GM12878 (cell line): ENCODE results near the gene FNDC3A. TPM values are rescaled to one million over a fixed set of nuclear protein-coding genes. Genes with fewer than 3 reads are reported as not detected.

Experiments
- ATAC-seq: fragments of 200-7000 bp; cut with Tn5 transposase; 3 replicates; pipeline ENCODE4 v1.9.1; 2020; ENCODE audit warnings: mild to moderate bottlenecking, moderate library complexity
- BruUV-seq: library from RNA; stranded (reverse); fragments of 400-500 nt; replicated peaks from 2 replicates; lab custom pipeline; 2021; lab: Mats Ljungman, UMichigan
- CTCF ChIA-PET: fragments of 300-600 bp; sonication (Branson Sonifier 250); formaldehyde crosslinking; extraction: SDS; loops from one replicate; lab custom pipeline; 2021; ENCODE audit warnings: inconsistent platforms; lab: Yijun Ruan, JAX
- POLR2A ChIA-PET: fragments of 350-600 bp; formaldehyde crosslinking; extraction: SDS; loops from one replicate; lab custom pipeline; 2021; ENCODE audit warnings: inconsistent platforms; lab: Charles Lee
- RAD21 ChIA-PET: fragments of 300-600 bp; sonication (Branson Sonifier 250); formaldehyde crosslinking; loops from one replicate; lab custom pipeline; 2023; ENCODE audit warnings: antibody characterized with exemption; ENCODE audit not compliant: unreplicated experiment; lab: Charles Lee
- SMC1A ChIA-PET: fragments of 300-600 bp; sonication (Branson Sonifier 250); formaldehyde crosslinking; loops from one replicate; lab custom pipeline; 2023; ENCODE audit not compliant: unreplicated experiment, uncharacterized antibody; lab: Charles Lee
- DNase-seq: peaks from one replicate; pipeline ENCODE4 v3.0.0-alpha.2; 2011; ENCODE audit warnings: low read depth, low spot score
- FAIRE-seq: peaks from 3 replicates; lab custom pipeline; 2011; peaks lifted over from hg19 to GRCh38; lab: Jason Lieb, UNC
- H2AFZ ChIP-seq: 2 replicates; pipeline ENCODE4 v1.6.0; 2011; ENCODE audit warnings: low read depth, low read length, control low read depth; ENCODE audit not compliant: control insufficient read depth
- H3K27ac ChIP-seq: 2 replicates; pipeline ENCODE4 v1.5.1; 2011; ENCODE audit warnings: control low read depth; ENCODE audit not compliant: control insufficient read depth, insufficient read depth
- H3K27me3 ChIP-seq, 2 experiments: replicated peaks in 1 of 2; 2 replicates each; pipeline versions ENCODE4 v1.6.0 to v1.6.1; 2011; ENCODE audit warnings: low read length in 1 of 2; ENCODE audit not compliant: control insufficient read depth in 2 of 2, insufficient read depth in 2 of 2
- H3K36me3 ChIP-seq, 2 experiments: 2 replicates each; pipeline ENCODE4 v1.5.1; 2011; ENCODE audit warnings: low read length in 1 of 2; ENCODE audit not compliant: control insufficient read depth in 2 of 2, insufficient read depth in 2 of 2
- H3K4me1 ChIP-seq: 2 replicates; pipeline ENCODE4 v1.6.1; 2011; ENCODE audit warnings: mild to moderate bottlenecking, low read length, moderate library complexity, mixed read lengths; ENCODE audit not compliant: control insufficient read depth, insufficient read depth
- H3K4me2 ChIP-seq: 2 replicates; pipeline ENCODE4 v1.6.0; 2011; ENCODE audit warnings: control low read depth; ENCODE audit not compliant: control insufficient read depth, insufficient read depth
- H3K4me3 ChIP-seq: fragments of 200-600 bp; sonication (generic); 2 replicates; pipeline ENCODE4 v1.5.1; 2016
- H3K79me2 ChIP-seq: 2 replicates; pipeline ENCODE4 v1.6.0; 2011; ENCODE audit warnings: low read length; ENCODE audit not compliant: control insufficient read depth, insufficient read depth
- H3K9ac ChIP-seq: 2 replicates; pipeline ENCODE4 v1.8.0; 2011; ENCODE audit warnings: low read length, control low read depth, mixed read lengths; ENCODE audit not compliant: control insufficient read depth, insufficient read depth
- H3K9me3 ChIP-seq: replicated peaks from 3 replicates; pipeline ENCODE4 v1.5.1; 2011; ENCODE audit warnings: mild to moderate bottlenecking, low read length; ENCODE audit not compliant: control insufficient read depth, insufficient read depth
- H4K20me1 ChIP-seq: 2 replicates; pipeline ENCODE4 v1.6.0; 2011; ENCODE audit not compliant: control insufficient read depth, insufficient read depth
- CBFB ChIP-seq: IDR thresholded peaks from 2 replicates; pipeline ENCODE4 v1.6.1; 2016; ENCODE audit warnings: antibody characterized with exemption, low read depth
- E2F8 ChIP-seq: fragments of 450-650 bp; IDR thresholded peaks from 2 replicates; pipeline ENCODE4 v1.6.1; 2018; ENCODE audit warnings: mild to moderate bottlenecking, low read depth, moderate library complexity; ENCODE audit not compliant: partially characterized antibody
- IKZF2 ChIP-seq, 2 experiments: fragments of 450-650 bp; IDR thresholded peaks; 2 replicates each; pipeline ENCODE4 v1.6.1; 2017; ENCODE audit warnings: mild to moderate bottlenecking in 2 of 2, moderate library complexity in 2 of 2
- KLF5 ChIP-seq: fragments of 450-650 bp; IDR thresholded peaks from 2 replicates; pipeline ENCODE4 v1.6.1; 2014; ENCODE audit warnings: mild to moderate bottlenecking; ENCODE audit not compliant: partially characterized antibody
- LARP7 ChIP-seq: fragments of 450-650 bp; IDR thresholded peaks from 2 replicates; pipeline ENCODE4 v1.6.1; 2017; ENCODE audit warnings: mild to moderate bottlenecking
- MEF2A ChIP-seq: IDR thresholded peaks from 2 replicates; pipeline ENCODE4 v1.6.1; 2011; ENCODE audit warnings: low read depth, mild to moderate bottlenecking, low read length, moderate library complexity; ENCODE audit not compliant: insufficient read depth
- NR2F1 ChIP-seq: fragments of 450-650 bp; conservative IDR thresholded peaks from 2 replicates; pipeline ENCODE4 v1.6.1; 2017; ENCODE audit warnings: mild to moderate bottlenecking
- PAX5 ChIP-seq: IDR thresholded peaks from 2 replicates; pipeline ENCODE4 v1.6.1; 2011; ENCODE audit warnings: low read depth, low read length, borderline replicate concordance
- RAD21 ChIP-seq: IDR thresholded peaks from 2 replicates; pipeline ENCODE4 v1.6.1; 2011; ENCODE audit warnings: mild to moderate bottlenecking, low read depth, low read length, moderate library complexity; ENCODE audit not compliant: insufficient read depth
- RUNX3 ChIP-seq: IDR thresholded peaks from 2 replicates; pipeline ENCODE4 v1.6.1; 2012; ENCODE audit warnings: low read length, inconsistent platforms
- SMAD1 ChIP-seq: fragments of 450-650 bp; IDR thresholded peaks from 2 replicates; pipeline ENCODE4 v1.6.1; 2018; ENCODE audit warnings: mild to moderate bottlenecking, low read depth; ENCODE audit not compliant: partially characterized antibody
- WRNIP1 ChIP-seq: IDR thresholded peaks from 2 replicates; pipeline ENCODE4 v1.6.1; 2011; ENCODE audit warnings: low read depth, low read length, improper control_type of control experiment, borderline replicate concordance
- ZNF217 ChIP-seq: fragments of 450-650 bp; IDR thresholded peaks from 2 replicates; pipeline ENCODE4 v1.6.1; 2017; ENCODE audit warnings: antibody characterized with exemption, mild to moderate bottlenecking
- ZNF274 ChIP-seq: IDR thresholded peaks from one replicate; pipeline ENCODE4 v1.8.0; 2011; ENCODE audit not compliant: insufficient read length, insufficient read depth
- ZNF592 ChIP-seq: fragments of 450-650 bp; IDR thresholded peaks from 2 replicates; pipeline ENCODE4 v1.6.1; 2017; ENCODE audit warnings: mild to moderate bottlenecking, moderate library complexity
- ZZZ3 ChIP-seq: IDR thresholded peaks from 2 replicates; pipeline ENCODE4 v1.6.1; 2011; ENCODE audit warnings: low read depth; ENCODE audit not compliant: control insufficient read depth, insufficient read length
- in situ Hi-C: fragments of 300-500 bp; cut with MboI; formaldehyde crosslinking; loops from 9 replicates; pipeline ENCODE4 v1.14.3; 2018; ENCODE audit warnings: mixed read lengths
- intact Hi-C: fragments of 100-400 bp; cut with micrococcal nuclease; formaldehyde crosslinking; loops from one replicate; pipeline ENCODE4 v1.14.2; 2022; ENCODE audit not compliant: unreplicated experiment
- polyA plus RNA-seq, 11 experiments: library from polyadenylated mRNA; depleted of rRNA in 4 of 11; unstranded in 6 of 11; stranded (reverse) in 5 of 11; fragments of >200 nt; fragmentation: Nextera tagmentation in 4 of 11; fragmentation: Illumina TruSeq in 1 of 11; extraction: Ambion mirVana in 4 of 11; extraction: Trizol in 1 of 11; gene quantifications; 1 replicate in 1 of 11; 2 replicates in 10 of 11; pipeline versions ENCODE4 v1.2.1 to v1.2.3, GENCODE V29; 2011 to 2016; ENCODE audit warnings: inconsistent platforms in 2 of 11, missing spikeins in 2 of 11, low read depth in 1 of 11
- total RNA-seq, 4 experiments: library from RNA; depleted of rRNA in 3 of 4; stranded (reverse); fragments of >200 nt in 3 of 4; fragmentation: Illumina TruSeq in 1 of 4; extraction: Trizol in 1 of 4; gene quantifications; 2 replicates each; pipeline versions ENCODE4 v1.2.1 to v1.2.3, GENCODE V29; 2013 to 2021

The FNDC3A gene
- total and polyA plus RNA-seq, 10 of the 15 experiments (the other 5 are each of a cell fraction or from before 2014, with no cell fraction given): 6.3 to 46.4 (median 22.8) TPM

- no peak for TF ChIP-seq PAX5
- TF ChIP-seq, all 136 proteins: peak for 5
Observed at GRCh38 chr13:49098198-49098597, 122.5 kb downstream of the FNDC3A start (continued).

- H3K79me2 ChIP-seq: no peaks in the 10 kb centered on the region; the same call in none of the 2 replicates
- no peak for DNase-seq
- TF ChIP-seq ZZZ3: no peak
- TF ChIP-seq RAD21: peak; percentile 63
- no peak for TF ChIP-seq SMAD1
- TF ChIP-seq E2F8: no peak
- no peak for TF ChIP-seq ZNF217
- TF ChIP-seq LARP7: no peak
- no peak for TF ChIP-seq WRNIP1
- no peak for TF ChIP-seq CBFB
- TF ChIP-seq MEF2A: 0 out of 2 replicates have a peak, but pooled peaks have one; percentile 33
- TF ChIP-seq NR2F1: no peak
- no peak for TF ChIP-seq ZNF592
- no peak for TF ChIP-seq ZNF274
- TF ChIP-seq KLF5: no peak
- peak; percentile 49 for TF ChIP-seq RUNX3
- TF ChIP-seq IKZF2 (IDR thresholded peaks at IDR 0.05): 0 out of 4 replicates have a peak, but pooled peaks have one; percentile 19 to 29
Observed at GRCh38 chr13:49098771-49099512, 123.2 kb downstream of the FNDC3A start.

More at GRCh38 chr13:49098771-49099512, 123.2 kb downstream of the FNDC3A start:
- Histone ChIP-seq H3K27ac (peak overlapping the region; percentile 11; the same call in 1 of the 2 replicates), H3K4me3 (no peak overlapping the region), H3K9ac (no peak overlapping the region), H2AFZ (peak overlapping the region; percentile 58; the same call in 1 of the 2 replicates), H3K9me3 (no peaks in the 10 kb centered on the region), H4K20me1 (no peaks in the 10 kb centered on the region), H3K36me3 (no peaks in the 10 kb centered on the region; a peak in 1 of 4 replicates), H3K4me2 (0 out of 2 replicates have a peak overlapping the region, but pooled peaks have one; percentile 42), H3K4me1 (peaks cover 20% of the 10 kb centered on the region), H3K27me3 (no peaks in the 10 kb centered on the region)
- ChIA-PET SMC1A (interaction anchor here (0.8 to 2.1 kb wide), 10 partner anchors 8 to 181 kb away, joined by 3 to 19 read pairs (median 4); no protein-coding TSS in a partner anchor), POLR2A (no interaction called here), RAD21 (interaction anchor here (0.7 to 1.8 kb wide), 9 partner anchors 12 to 196 kb away, joined by 3 to 16 read pairs (median 4); no protein-coding TSS in a partner anchor), CTCF (interaction anchor here (0.5 to 2.4 kb wide), 18 partner anchors 11 to 981 kb away, joined by 3 to 28 read pairs (median 4); no protein-coding TSS in a partner anchor)
- in situ Hi-C loops (no loop called here), intact Hi-C loops (loop anchor here (1.0 kb wide), 1 partner anchor 182 kb away; no protein-coding TSS in a partner anchor)
- FAIRE-seq (no peak), ATAC-seq (peak; percentile 87)
- no TSS peak for BruUV-seq
